Nephron (organoid): ENCODE measurements around the gene CYP4F8.

ENCODE experiments used
- H3K27ac Mint-ChIP-seq, 3 experiments: 2 replicates each; pipeline ENCODE4 v1.8.0; 2020; ENCODE audit warnings: mixed read lengths in 3 of 3, mild to moderate bottlenecking in 2 of 3, moderate library complexity in 1 of 3
- H3K27me3 Mint-ChIP-seq: 2 replicates; pipeline ENCODE4 v1.8.0; 2021; ENCODE audit warnings: low read depth, mild to moderate bottlenecking, moderate library complexity, mixed read lengths
- H3K36me3 Mint-ChIP-seq: 2 replicates; pipeline ENCODE4 v1.8.0; 2020; ENCODE audit warnings: low read depth, mixed read lengths
- H3K4me1 Mint-ChIP-seq: 2 replicates; pipeline ENCODE4 v1.8.0; 2020; ENCODE audit warnings: mixed read lengths
- H3K4me3 Mint-ChIP-seq, 3 experiments: 2 replicates each; pipeline ENCODE4 v1.8.0; 2020; ENCODE audit warnings: mild to moderate bottlenecking in 3 of 3, mixed read lengths in 3 of 3, moderate library complexity in 2 of 3
- H3K9me3 Mint-ChIP-seq: 2 replicates; pipeline ENCODE4 v1.8.0; 2020; ENCODE audit warnings: mixed read lengths
- TF ChIP-seq, protein P1 (sequence below), 3 experiments: fragments of 200-600 bp; sonication (generic); IDR thresholded peaks; one replicate each; pipeline ENCODE4 v1.5.0; 2021; ENCODE audit warnings: antibody characterized with exemption in 3 of 3; ENCODE audit not compliant: unreplicated experiment in 3 of 3

CYP4F8 gene

DNA sequence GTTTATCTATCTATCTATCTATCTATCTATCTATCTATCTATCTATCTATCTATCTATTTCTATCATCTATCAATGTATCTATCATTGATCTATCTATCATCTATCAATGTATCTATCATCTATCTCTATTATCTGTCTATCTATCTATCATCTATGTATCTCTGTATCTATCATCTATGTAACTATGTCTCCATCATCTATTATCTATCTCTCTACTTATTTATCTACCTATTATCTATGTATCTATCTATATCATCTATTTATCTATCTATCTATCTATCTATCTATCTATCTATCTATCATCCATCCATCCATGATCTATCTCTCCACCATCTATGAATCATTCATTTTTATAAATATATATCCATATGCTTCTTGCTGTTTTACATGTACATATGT lies 41.4 kb downstream of the CYP4F8 start:
- no peak overlapping the region for H3K27ac Mint-ChIP-seq
- no peaks in the 10 kb centered on the region for H3K4me1 Mint-ChIP-seq
- H3K9me3 Mint-ChIP-seq, result peaks cover 36% of the 10 kb centered on the region
- TF ChIP-seq, protein P1, sequence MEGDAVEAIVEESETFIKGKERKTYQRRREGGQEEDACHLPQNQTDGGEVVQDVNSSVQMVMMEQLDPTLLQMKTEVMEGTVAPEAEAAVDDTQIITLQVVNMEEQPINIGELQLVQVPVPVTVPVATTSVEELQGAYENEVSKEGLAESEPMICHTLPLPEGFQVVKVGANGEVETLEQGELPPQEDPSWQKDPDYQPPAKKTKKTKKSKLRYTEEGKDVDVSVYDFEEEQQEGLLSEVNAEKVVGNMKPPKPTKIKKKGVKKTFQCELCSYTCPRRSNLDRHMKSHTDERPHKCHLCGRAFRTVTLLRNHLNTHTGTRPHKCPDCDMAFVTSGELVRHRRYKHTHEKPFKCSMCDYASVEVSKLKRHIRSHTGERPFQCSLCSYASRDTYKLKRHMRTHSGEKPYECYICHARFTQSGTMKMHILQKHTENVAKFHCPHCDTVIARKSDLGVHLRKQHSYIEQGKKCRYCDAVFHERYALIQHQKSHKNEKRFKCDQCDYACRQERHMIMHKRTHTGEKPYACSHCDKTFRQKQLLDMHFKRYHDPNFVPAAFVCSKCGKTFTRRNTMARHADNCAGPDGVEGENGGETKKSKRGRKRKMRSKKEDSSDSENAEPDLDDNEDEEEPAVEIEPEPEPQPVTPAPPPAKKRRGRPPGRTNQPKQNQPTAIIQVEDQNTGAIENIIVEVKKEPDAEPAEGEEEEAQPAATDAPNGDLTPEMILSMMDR (IDR thresholded peaks at IDR 0.05; ENCODE audit: unreplicated experiment in 3 of 3), result no peak
- H3K4me3 Mint-ChIP-seq, result no peak overlapping the region
- H3K27me3 Mint-ChIP-seq, result no peaks in the 10 kb centered on the region
- no peaks in the 10 kb centered on the region for H3K36me3 Mint-ChIP-seq

GRCh38 chr19:15663247-15663646 lies 48.2 kb downstream of the CYP4F8 start:
- TF ChIP-seq, protein P1 (IDR thresholded peaks at IDR 0.05; ENCODE audit: unreplicated experiment in 3 of 3), result no peak
- H3K27ac Mint-ChIP-seq, result no peak overlapping the region
- peaks cover 41% of the 10 kb centered on the region for H3K9me3 Mint-ChIP-seq

DNA sequence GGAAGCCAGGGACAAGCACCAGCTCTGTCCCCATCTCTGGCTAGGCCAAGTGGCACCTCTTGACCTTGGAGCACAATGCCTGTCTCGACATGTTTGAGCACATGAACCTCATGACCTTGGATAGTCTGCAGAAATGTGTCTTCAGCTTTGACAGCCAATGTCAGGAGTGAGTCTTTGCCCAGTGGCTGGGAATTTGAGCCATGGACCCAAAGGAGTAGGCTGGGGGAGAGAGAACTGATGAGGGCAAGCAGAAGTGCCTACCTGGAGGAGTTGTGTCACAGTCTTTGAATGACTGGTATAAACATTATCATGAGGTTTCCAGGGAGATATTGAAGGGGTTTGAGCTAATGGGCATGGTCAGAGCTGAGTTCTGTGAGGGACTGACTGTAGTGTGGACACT lies 51.2 kb downstream of the CYP4F8 start:
- Mint-ChIP-seq H3K27ac (no peak overlapping the region), H3K36me3 (no peaks in the 10 kb centered on the region), H3K4me1 (no peaks in the 10 kb centered on the region), H3K4me3 (no peak overlapping the region), H3K9me3 (peaks cover 47% of the 10 kb centered on the region), H3K27me3 (no peaks in the 10 kb centered on the region)
- TF ChIP-seq, protein P1 (IDR thresholded peaks at IDR 0.05; ENCODE audit: unreplicated experiment in 3 of 3), result no peak

More at GRCh38 chr19:15663247-15663646, 48.2 kb downstream of the CYP4F8 start:
- Mint-ChIP-seq H3K4me1 (no peaks in the 10 kb centered on the region), H3K27me3 (no peaks in the 10 kb centered on the region), H3K4me3 (no peak overlapping the region), H3K36me3 (no peaks in the 10 kb centered on the region)

DNA sequence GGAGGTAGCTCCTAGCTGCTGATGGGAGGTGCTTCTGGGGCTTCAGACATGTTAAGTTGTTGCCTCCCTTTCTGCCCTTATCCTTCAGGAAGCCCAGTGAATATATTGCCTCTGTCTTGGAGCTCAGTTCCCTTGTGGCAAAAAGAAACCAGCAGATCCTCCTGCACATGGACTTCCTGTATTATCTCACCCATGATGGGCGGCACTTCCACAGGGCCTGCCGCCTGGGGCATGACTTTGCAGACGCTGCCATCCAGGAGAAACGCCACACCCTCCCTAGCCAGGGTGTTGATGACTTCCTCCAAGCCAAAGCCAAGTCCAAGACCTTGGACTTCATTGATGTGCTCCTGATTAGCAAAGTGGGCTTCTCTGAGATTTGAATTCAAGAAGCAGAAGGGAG lies 51.9 kb downstream of the CYP4F8 start:
- H3K4me3 Mint-ChIP-seq, result no peak overlapping the region
- H3K27ac Mint-ChIP-seq, result no peak overlapping the region
- H3K4me1 Mint-ChIP-seq, result no peaks in the 10 kb centered on the region
- TF ChIP-seq, protein P1 (IDR thresholded peaks at IDR 0.05; ENCODE audit: unreplicated experiment in 3 of 3), result no peak
- no peaks in the 10 kb centered on the region for H3K27me3 Mint-ChIP-seq
- H3K36me3 Mint-ChIP-seq, result no peaks in the 10 kb centered on the region
- peaks cover 45% of the 10 kb centered on the region for H3K9me3 Mint-ChIP-seq

GRCh38 chr19:15669440-15669839 lies 54.4 kb downstream of the CYP4F8 start:
- TF ChIP-seq, protein P1 (IDR thresholded peaks at IDR 0.05; ENCODE audit: unreplicated experiment in 3 of 3), result no peak
- Mint-ChIP-seq H3K4me3 (no peak overlapping the region), H3K27me3 (no peaks in the 10 kb centered on the region), H3K36me3 (no peaks in the 10 kb centered on the region), H3K27ac (no peak overlapping the region), H3K9me3 (peaks cover 38% of the 10 kb centered on the region), H3K4me1 (no peaks in the 10 kb centered on the region)

- peaks cover 39% of the 10 kb centered on the region for H3K9me3 Mint-ChIP-seq
- no peaks in the 10 kb centered on the region for H3K4me1 Mint-ChIP-seq
- no peak overlapping the region for H3K4me3 Mint-ChIP-seq
- no peaks in the 10 kb centered on the region for H3K27me3 Mint-ChIP-seq
- TF ChIP-seq, protein P1 (IDR thresholded peaks at IDR 0.05; ENCODE audit: unreplicated experiment in 3 of 3), result no peak
- H3K36me3 Mint-ChIP-seq, result no peaks in the 10 kb centered on the region
- no peak overlapping the region for H3K27ac Mint-ChIP-seq
These were observed 54.9 kb downstream of the CYP4F8 start for GRCh38 chr19:15669891-15670290.
